Body of pancreas (tissue), 4 donors: Measurements from ENCODE around the gene TFAP2A.

ENCODE experiments used
- POLR2A ChIP-seq, 3 donors: fragments of 450-650 bp; IDR thresholded peaks; one replicate each; pipeline ENCODE4 v1.6.1; 2016; ENCODE audit warnings: antibody characterized with exemption in 3 of 3, mild to moderate bottlenecking in 2 of 3
- TF ChIP-seq, protein P1 (sequence below), 7 experiments: fragments of 450-650 bp in 4 of 7; fragments of 200-600 bp in 3 of 7; sonication (generic) in 3 of 7; IDR thresholded peaks; one replicate each; pipeline ENCODE4 v1.5.1; 2016 to 2019; ENCODE audit warnings: antibody characterized with exemption in 7 of 7

DNA sequence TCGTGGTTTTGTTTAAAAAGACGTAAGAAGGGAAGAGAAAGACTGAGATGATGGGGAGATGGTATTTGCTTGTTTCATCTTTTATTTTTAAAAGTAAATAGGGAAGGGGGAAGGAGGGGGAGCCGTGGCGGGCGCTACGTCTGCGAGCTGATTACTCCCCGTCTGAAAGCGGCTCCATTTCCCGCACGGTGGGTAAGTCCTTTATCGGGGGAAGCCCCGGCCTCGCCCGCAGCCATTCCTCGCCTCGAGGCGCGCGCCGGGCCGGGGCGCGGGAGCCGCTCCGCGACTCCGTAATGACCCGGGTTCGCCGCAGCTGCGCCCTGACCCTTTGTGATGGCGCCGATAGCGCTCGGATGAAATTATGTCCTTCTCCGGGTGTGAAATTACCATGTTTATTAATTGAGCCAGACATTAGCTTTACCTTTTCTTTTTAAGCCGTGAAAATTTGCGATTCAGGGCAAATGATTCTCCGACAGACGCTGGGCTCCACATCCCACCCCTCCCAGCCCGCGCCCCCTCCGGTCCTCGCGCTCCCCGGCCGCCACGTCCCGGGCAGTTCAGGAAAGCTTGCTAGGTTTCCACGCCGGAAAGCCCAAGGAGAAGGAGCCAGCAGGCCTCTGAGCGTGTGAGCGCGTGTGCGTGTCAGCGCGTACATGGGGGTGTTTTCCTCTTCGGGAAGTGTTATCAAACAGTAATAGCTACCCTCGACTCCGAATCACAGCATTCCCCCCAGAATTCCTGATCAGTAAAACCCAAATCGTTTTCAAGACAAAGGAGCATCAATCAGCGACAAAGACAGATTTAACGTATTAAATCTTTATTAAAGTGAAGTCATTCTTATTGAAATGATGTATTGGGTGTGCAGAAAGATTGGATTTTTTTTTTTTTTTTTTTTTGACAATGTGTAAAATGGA lies 30.0 kb downstream of the TFAP2A start:
- no peak for TF ChIP-seq POLR2A (IDR thresholded peaks at IDR 0.05)
- TF ChIP-seq, protein P1, sequence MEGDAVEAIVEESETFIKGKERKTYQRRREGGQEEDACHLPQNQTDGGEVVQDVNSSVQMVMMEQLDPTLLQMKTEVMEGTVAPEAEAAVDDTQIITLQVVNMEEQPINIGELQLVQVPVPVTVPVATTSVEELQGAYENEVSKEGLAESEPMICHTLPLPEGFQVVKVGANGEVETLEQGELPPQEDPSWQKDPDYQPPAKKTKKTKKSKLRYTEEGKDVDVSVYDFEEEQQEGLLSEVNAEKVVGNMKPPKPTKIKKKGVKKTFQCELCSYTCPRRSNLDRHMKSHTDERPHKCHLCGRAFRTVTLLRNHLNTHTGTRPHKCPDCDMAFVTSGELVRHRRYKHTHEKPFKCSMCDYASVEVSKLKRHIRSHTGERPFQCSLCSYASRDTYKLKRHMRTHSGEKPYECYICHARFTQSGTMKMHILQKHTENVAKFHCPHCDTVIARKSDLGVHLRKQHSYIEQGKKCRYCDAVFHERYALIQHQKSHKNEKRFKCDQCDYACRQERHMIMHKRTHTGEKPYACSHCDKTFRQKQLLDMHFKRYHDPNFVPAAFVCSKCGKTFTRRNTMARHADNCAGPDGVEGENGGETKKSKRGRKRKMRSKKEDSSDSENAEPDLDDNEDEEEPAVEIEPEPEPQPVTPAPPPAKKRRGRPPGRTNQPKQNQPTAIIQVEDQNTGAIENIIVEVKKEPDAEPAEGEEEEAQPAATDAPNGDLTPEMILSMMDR (IDR thresholded peaks at IDR 0.05), result no peak
